Progenitor cell of endocrine pancreas (in vitro differentiated cells): ENCODE results near the gene CHL1. TPM values are rescaled to one million over a fixed set of nuclear protein-coding genes. Genes with fewer than 3 reads are reported as not detected.

Experiments used
- DNase-seq: peaks from one replicate; pipeline ENCODE4 v3.0.0; 2021; ENCODE audit warnings: low spot score; ENCODE audit not compliant: unreplicated experiment
- H3K27ac Mint-ChIP-seq: 2 replicates; pipeline ENCODE4 v1.8.0; 2021; ENCODE audit warnings: mild to moderate bottlenecking, moderate library complexity, mixed read lengths
- H3K27me3 Mint-ChIP-seq: 2 replicates; pipeline ENCODE4 v1.8.0; 2021; ENCODE audit warnings: mixed read lengths
- H3K36me3 Mint-ChIP-seq: 2 replicates; pipeline ENCODE4 v1.8.0; 2022; ENCODE audit warnings: mixed read lengths; ENCODE audit not compliant: insufficient read depth
- H3K4me1 Mint-ChIP-seq: 2 replicates; pipeline ENCODE4 v1.8.0; 2021; ENCODE audit warnings: low read depth, mixed read lengths
- H3K4me3 Mint-ChIP-seq: 2 replicates; pipeline ENCODE4 v1.8.0; 2021; ENCODE audit warnings: low read depth, mild to moderate bottlenecking, moderate library complexity, mixed read lengths
- H3K9me3 Mint-ChIP-seq: 2 replicates; pipeline ENCODE4 v1.8.0; 2021; ENCODE audit warnings: low read depth, mixed read lengths
- total RNA-seq: library from RNA; stranded (reverse); gene quantifications from 2 replicates; pipeline ENCODE4 v1.2.1, GENCODE V29; 2021
- TF ChIP-seq, protein P1 (sequence below): fragments of 200-600 bp; sonication (generic); IDR thresholded peaks from one replicate; pipeline ENCODE4 v1.5.0; 2021; ENCODE audit warnings: antibody characterized with exemption, mild to moderate bottlenecking; ENCODE audit not compliant: unreplicated experiment

Gene CHL1
- total RNA-seq, 1 donor from 2014 or later: 24.7 TPM

DNA sequence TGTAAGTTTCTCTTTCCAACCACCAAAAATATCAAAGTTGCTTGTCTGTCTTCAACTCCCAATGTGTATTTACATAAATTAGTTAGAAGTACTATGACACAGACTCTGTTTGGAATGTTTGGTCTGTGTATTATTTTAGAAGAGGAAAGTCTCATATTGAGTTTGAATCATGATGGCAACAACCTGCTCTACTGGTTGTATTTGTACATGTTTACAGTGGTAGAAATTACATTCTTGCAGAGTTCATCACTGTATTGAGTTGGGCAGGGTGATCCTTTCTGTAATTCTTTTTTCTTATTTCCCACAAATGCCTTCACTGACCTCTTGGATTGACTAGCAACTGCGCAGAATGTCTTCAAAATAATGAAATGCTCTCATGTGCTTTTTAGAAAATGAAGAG, 149.6 kb downstream of the CHL1 start:
- peaks cover 3% of the 10 kb centered on the region for H3K36me3 Mint-ChIP-seq
- H3K27me3 Mint-ChIP-seq: peaks cover 5% of the 10 kb centered on the region
- TF ChIP-seq, protein P1, sequence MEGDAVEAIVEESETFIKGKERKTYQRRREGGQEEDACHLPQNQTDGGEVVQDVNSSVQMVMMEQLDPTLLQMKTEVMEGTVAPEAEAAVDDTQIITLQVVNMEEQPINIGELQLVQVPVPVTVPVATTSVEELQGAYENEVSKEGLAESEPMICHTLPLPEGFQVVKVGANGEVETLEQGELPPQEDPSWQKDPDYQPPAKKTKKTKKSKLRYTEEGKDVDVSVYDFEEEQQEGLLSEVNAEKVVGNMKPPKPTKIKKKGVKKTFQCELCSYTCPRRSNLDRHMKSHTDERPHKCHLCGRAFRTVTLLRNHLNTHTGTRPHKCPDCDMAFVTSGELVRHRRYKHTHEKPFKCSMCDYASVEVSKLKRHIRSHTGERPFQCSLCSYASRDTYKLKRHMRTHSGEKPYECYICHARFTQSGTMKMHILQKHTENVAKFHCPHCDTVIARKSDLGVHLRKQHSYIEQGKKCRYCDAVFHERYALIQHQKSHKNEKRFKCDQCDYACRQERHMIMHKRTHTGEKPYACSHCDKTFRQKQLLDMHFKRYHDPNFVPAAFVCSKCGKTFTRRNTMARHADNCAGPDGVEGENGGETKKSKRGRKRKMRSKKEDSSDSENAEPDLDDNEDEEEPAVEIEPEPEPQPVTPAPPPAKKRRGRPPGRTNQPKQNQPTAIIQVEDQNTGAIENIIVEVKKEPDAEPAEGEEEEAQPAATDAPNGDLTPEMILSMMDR: no peak
- DNase-seq: no peak
- peaks cover 3% of the 10 kb centered on the region for H3K4me1 Mint-ChIP-seq
- H3K9me3 Mint-ChIP-seq: no peaks in the 10 kb centered on the region
- no peak overlapping the region for H3K27ac Mint-ChIP-seq
- H3K4me3 Mint-ChIP-seq: no peak overlapping the region

DNA sequence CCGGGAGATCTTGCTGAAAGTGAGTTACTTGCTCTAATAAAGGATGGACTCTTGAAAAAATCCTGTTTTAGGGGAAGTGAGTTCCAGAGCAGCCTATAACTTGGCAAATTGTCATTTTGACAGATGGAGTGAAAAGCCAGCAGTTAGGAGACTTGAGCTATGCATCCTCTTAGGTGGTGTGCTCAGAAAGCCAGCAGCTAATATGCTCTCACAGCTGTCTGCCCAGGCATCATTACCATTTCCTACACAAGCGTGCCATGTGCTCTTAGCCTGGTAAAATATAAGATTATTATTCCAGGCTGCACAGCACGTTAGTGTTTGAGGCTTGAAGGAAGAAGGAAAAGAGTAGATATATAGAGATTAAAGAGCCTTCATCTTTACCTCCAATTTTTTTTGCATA, 151.0 kb downstream of the CHL1 start:
- Mint-ChIP-seq H3K27ac (no peak overlapping the region), H3K27me3 (peaks cover 5% of the 10 kb centered on the region), H3K4me1 (peaks cover 3% of the 10 kb centered on the region), H3K36me3 (peaks cover 3% of the 10 kb centered on the region), H3K9me3 (no peaks in the 10 kb centered on the region), H3K4me3 (no peak overlapping the region)
- TF ChIP-seq, protein P1: no peak
- no peak for DNase-seq

DNA sequence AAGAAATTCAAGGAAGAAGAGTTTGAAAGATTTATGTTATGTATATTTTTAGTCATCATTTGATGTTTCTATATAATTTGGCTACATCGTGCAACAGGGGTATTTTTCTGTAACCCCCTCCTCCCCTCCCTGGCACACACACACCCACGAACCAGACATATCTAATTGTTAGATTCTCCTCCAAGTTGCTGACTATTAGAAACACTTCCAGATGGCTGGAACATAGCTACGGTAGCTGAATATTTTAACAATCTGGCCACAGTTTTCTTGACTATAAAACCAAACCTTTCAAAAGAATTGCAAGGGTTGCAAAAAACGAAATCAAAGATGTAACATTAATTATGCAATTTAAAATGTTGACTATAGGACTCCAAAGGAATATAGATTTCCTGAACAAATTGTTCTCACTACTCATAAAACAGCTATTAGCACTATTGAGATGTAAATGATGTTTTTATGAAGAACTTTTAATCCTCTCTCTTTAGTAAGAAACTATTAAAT, 154.4 kb downstream of the CHL1 start:
- TF ChIP-seq, protein P1: no peak
- H3K27me3 Mint-ChIP-seq: peaks cover 5% of the 10 kb centered on the region
- H3K9me3 Mint-ChIP-seq: no peaks in the 10 kb centered on the region
- H3K27ac Mint-ChIP-seq: peak overlapping the region; percentile 43
- peaks cover 3% of the 10 kb centered on the region for H3K36me3 Mint-ChIP-seq
- no peak for DNase-seq
- H3K4me3 Mint-ChIP-seq: no peak overlapping the region
- H3K4me1 Mint-ChIP-seq: peaks cover 4% of the 10 kb centered on the region

GRCh38 chr3:352599-352998, 156.0 kb downstream of the CHL1 start:
- Mint-ChIP-seq H3K9me3 (no peaks in the 10 kb centered on the region), H3K36me3 (peaks cover 3% of the 10 kb centered on the region), H3K27ac (no peak overlapping the region), H3K27me3 (peaks cover 5% of the 10 kb centered on the region), H3K4me3 (no peak overlapping the region), H3K4me1 (peaks cover 4% of the 10 kb centered on the region)
- TF ChIP-seq, protein P1: no peak
- no peak for DNase-seq

DNA sequence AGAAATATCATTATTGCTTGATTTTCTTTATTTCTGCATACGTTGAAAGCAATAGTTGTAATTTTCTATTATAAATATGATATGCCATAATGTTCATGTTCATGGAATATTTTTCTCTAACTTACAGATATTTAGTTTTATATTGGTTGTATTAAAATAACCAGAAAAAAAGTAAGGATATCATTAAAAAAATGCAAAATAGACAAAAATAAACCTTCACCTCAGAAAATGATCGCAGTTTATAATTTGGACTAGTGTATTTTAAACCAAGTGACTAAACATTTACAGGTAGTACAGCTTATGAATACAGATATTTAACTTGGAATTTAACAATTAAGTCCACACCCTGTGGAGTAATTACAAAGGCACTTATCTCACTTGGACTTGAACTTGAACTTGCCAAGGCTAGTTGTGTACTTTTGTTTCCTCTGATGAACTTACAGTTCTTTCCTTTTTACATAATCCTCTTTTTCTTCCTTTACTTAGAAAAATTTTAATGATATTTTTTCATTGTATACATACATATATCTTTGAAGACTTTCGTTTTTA, 156.7 kb downstream of the CHL1 start:
- no peak for DNase-seq
- peaks cover 3% of the 10 kb centered on the region for H3K36me3 Mint-ChIP-seq
- TF ChIP-seq, protein P1: no peak
- no peak overlapping the region for H3K27ac Mint-ChIP-seq
- H3K4me1 Mint-ChIP-seq: peaks cover 4% of the 10 kb centered on the region
- H3K9me3 Mint-ChIP-seq: no peaks in the 10 kb centered on the region
- no peak overlapping the region for H3K4me3 Mint-ChIP-seq
- peaks cover 3% of the 10 kb centered on the region for H3K27me3 Mint-ChIP-seq
